GM21576 (cell line): ENCODE measurements around the gene GLDN.

ENCODE experiments used
- ATAC-seq: cut with Tn5 transposase; IDR thresholded peaks from one replicate; pipeline ENCODE4 v1.9.1; 2021; ENCODE audit warnings: mild to moderate bottlenecking, moderate library complexity; ENCODE audit not compliant: unreplicated experiment

The GLDN gene

DNA sequence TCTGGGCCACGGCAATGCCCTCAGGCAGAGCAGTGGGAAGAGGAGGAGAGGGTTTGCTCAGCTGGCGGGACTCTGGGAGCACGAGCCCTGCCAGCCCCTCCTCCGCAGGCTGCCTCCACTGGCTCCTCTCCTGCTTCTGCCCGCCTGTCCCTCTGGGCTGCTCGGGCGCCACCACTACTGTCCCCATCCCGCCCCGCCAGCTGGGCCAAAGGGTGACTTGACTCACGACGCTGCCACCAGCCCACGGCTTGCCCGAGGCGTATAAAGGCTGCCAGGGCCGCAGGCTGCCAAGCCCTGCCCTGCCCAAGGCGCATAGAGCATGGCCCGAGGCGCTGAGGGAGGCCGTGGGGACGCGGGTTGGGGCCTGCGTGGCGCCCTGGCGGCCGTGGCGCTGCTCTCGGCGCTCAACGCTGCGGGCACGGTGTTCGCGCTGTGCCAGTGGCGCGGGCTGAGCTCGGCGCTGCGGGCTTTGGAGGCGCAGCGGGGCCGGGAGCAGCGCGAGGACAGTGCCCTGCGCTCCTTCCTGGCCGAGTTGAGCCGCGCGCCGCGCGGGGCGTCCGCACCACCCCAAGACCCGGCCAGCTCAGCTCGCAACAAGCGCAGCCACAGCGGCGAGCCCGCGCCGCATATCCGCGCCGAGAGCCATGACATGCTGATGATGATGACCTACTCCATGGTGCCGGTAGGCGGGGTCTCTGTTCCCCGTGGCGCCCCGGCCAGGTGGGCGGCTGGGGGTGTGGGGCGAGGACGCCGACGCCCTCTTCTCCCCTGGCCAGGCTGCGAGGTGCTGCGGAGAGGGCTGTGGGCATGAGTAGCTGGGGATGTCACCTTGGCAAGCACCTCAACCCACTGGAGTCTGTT is at the start of gene GLDN:
Gene GLDN, plus strand, starts transcription at position 290 of the 861 bp plus-strand sequence. Its CDS starts 30 bp downstream, at position 320.
- ATAC-seq: no peak

DNA sequence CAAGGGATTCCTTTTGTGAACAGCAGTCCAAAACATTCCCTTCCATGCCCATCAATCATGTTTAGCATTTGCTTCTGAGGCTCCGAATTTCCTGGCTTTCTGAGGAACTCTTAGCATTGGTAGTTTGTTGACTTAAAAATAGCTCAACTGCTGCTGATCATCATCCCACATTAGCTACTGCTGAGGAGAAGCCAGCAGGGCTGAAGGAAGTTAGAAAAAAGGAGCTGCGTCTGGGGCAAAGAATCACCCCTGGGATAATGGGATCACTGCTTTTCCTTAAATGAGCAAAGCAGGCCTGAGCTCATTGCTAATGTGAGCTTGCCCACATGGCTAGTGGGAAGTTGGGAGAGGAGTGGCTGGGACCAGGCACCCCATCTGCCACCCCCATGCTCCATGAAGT is 42.8 kb upstream of the GLDN start:
- ATAC-seq: no peak

DNA sequence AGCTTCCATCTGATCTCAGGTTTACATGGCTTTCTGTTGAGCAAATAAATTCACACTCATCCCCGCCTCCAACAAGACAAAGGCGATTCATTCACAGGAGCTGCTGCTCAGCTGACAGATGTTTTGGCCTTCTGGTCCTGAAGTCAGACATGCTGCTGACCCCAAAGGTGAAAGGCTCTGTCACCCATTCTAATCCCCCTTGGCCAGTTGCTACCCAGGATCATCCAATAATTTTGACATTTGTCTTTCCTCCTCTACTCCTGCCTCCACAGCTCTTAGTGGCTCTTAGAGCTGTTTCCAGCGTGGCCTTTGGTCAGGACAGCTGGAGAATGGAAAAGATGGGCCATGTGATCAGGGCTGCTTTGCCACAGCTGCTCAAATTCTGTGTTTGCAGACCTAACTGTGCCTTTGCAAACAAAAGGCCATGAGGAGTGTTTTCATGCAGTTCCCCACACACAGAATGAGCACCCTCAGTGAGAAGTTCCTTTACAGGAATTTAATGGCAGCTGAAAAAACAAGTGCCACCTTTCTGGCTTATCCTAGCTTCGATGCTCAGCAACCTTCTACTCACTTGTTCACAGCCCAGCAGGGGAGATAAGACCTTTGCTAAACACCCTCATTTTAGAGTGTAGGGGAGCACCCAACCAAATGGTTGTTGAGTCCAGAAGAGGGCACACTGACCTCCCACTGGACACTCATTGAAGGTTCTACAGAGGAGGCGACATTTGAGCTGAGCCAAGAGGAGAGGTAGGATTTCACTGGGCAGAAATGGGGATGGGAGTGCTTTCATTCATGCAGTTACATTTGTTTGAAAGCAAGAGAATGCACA is 42.1 kb upstream of the GLDN start:
- no peak for ATAC-seq

DNA sequence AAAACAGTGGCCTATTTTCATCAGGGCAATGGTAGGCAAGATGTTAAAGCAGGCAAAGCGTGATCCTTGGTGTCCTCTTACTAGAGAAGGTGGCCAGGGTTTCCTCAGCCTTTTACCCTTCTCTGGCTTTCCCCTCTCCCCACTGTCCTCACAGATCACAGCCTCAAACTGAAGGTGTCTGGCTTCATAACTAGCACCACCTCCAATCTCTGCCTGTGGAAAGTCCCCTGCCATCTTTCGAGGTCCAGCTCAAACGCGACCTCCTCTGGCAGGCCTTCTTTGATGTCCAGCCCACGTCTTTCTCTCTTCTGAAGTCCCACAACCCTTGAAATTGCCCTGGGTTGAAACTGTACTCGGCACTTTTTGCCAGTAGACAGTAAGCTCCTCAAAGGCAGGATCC is 39.0 kb upstream of the GLDN start:
- no peak for ATAC-seq

DNA sequence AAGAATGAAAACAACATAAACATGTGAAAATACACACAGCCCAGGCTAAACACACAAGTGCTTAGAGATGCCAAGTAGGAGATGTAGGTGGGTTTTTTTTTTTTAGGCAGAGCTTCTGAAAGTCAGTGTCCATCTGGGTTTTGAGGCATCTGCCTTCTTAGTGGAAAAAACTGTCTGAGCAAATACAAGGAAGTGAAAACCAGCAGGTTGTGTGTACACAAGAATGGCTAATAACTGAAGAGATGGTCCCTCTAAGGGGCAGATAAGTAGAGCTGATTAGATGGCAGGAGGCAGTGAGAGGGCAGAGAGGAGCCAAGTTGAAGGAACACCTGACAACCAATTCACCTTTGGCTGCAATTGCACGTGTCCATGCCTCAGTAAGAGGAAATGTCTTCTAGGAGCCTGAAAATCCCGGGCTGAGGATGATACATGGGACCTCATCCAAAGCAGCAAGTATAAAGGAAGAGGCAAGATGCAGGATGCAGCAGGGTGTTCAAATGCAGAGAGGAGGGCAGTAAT is 37.9 kb upstream of the GLDN start:
- ATAC-seq: no peak

DNA sequence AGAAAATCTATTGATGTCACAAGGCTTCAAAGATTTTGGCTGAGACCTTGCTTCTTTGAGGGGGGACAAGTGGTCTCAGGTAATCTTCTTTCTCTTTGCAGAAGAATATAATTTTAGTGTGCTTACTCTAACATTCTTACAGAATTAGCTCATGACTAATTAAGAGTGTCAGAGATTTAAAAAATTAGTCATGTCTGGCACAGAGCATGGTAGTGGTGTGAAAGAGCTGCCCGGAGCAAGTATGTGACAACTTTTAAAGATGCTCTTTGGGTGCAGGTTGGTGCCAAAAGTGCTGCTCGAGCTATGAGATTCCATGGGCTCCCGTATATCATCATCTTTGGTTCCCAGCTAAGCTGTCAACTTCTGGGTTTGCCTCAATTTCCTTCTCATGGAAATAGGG is 34.1 kb upstream of the GLDN start:
- ATAC-seq: no peak

DNA sequence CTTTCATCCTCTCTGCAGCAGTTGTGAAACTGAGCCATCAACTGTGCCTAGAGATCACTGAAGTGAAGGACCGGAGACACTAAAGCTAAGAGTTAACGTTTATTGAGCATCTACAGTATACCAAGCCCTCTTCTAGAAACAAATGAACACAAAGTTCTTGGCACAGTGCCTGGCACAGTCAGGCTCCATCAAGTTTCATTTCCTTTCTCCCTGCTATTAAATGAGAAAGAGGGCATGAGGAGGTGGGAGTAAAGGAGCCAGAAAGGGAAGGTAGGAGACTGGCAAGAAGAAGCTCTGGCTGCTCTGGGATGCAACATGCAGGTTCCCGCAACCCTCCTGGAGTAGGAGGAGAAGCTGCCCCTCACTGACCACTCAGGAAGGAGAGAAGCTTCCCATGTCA is 33.6 kb upstream of the GLDN start:
- ATAC-seq: no peak

DNA sequence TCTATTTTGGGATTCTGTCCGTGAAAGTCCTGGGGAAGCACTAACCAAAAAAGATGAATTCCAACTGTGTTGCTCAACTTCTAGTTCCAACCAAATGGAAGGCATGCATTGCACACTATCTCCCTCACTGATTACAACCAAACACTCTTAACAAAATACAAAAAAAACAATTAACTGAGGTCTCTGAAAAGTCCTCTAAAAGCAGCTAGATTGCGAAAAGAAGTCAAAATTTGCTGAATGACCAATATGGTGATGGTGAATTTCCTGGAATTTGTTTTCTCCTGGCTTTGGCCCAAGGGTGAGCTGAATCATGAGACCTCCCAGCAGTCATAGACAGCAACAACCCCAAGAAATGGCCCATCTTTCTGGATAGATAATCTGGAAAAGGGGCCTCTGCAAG is 31.4 kb upstream of the GLDN start:
- ATAC-seq: no peak

DNA sequence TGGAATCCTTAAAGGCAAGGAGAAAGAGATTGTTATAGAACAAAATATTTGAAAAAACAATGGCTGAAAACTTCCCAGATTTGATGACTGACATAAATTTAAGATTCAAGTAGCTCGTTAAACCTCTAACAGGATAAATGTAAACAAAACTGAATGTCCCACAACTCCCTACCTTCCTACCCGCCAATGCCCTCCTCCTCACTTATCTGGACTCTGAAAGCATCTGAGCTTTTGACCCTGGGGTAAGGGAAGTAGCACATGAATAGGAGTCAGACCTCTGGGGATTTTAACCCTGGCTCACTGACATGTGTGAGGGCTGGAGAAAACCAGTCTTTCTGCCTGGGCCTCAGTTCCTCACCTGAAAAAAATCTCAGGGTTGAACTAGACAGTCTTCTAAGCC is 29.9 kb upstream of the GLDN start:
- ATAC-seq: no peak

DNA sequence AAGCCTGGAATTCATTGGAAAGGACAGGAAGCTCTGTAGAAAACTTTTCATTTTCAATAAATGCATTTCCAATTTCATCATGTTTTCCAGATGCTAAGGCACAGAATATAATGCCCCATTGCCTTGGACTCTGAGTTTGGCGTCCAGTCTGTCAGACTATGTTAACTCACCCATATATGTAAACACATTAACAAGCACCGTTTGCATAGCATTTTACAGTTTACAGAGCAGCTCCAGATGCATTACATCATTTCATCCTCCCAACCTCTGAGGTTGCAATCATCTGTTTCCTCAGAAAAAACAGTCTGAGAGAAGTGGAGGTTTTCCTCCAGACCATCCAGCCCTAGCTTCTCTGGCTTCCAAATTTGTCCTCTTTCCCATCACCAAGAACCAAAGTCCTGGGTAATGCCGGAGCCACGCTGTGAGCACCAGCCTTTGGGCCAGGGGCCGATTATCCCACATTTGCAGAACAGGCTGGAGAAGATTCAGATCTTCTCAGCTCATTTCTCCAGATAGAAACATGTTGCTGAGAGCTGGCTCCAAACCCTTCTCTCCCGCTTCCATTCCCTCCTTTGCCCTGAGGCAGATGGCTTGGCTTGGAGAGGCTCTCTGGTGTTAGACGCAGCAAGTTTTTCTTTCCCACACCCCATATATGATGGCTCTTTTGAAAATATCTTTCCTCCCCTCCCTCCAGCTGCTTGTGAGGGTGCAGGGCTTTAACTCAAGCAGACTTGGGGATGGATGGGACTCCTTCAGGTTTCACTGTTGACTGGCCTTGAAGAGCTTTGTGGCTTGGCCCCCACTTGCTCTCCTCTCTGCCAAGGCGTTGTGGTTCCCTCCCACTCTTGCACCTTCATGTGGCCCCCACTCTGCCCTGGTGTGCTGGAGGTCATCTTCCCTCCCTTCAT is 29.0 kb upstream of the GLDN start:
- no peak for ATAC-seq

DNA sequence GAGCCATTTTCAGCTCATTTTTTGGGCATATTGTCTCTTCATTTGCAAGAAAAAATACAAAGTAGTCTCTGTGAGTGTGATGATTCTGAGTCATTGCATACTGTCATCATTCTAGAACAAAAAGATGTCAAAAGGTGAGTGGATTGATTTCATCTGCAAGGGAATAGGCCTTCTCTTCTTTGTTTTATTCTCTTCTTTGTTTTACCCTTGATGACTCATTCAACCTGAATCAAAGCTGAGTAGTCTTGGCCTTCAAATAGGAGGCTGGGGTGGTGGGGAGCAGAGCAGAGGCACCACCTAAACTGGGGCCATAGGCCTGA is 28.4 kb upstream of the GLDN start:
- ATAC-seq: no peak

DNA sequence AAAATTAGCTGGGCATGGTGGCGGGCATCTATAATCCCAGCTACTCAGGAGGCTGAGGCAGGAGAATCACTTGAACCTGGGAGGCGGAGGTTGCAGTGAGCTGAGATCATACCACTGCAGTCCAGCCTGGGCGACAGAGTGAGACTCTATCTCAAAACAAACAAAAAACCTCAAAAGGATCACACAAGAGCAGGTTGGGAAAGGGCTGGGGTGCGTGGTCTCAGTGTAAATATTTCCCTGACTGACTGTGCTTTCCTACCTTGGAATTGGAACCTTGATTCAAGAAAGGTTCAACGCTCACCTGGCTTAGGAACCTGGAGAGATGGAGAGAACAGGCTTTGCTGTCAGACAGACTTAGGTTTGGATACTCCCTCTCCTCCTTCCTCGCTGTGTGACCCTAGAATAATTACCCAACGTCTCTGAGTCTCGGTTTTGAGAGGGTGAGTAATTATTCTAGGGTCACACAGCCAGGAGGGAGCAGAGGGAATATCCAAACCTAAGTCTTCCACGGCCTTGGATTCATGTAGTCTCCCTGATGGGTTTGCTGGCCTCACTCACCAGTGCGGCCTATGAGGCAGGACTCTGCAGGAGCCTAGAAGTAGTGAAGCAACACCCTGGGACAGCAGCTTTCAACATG is 27.7 kb upstream of the GLDN start:
- ATAC-seq: no peak

DNA sequence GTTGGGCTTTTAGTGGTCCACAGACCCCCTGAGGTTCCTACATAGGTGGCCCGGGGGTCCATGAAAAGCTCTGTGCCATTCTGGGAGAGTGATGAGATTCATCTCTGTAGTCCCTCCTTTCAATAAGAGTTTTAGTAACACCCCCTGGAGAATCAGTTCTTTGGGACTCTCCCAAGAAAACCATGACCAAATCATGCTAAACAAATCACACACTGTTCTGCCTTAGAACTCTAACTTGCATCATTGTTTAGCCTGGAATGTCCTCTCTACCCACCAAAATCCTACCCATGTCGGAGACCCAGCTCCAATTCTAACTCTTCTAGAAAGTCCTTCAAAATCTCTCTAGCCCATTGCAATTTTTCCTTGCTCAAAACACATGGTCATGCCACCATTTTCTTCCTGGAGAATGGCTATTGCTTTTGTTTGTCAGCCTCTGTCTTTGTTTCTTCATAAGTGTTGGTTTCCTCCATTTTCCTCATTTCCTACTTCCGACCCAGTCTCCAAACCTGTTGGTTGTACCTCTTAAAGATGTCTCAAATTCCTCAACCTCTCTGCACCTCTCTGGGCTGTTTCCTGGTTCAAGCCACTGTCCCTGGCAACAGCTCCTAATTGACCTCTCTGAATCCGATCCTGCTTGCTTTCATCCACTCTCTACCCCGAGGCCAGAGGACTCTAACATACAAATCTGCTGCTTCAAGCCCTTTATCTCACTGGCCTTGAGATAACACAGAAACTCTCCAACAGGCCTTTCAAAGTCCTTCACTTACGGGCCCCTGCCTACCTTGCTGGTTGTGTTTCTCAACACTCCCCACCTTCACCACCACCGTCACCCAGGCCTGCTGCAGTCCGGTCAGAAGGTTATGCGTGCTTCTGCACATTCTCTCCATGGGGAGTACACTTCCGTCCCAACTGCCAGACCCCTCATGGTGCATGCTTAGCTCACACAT is 26.8 kb upstream of the GLDN start:
- ATAC-seq: no peak

DNA sequence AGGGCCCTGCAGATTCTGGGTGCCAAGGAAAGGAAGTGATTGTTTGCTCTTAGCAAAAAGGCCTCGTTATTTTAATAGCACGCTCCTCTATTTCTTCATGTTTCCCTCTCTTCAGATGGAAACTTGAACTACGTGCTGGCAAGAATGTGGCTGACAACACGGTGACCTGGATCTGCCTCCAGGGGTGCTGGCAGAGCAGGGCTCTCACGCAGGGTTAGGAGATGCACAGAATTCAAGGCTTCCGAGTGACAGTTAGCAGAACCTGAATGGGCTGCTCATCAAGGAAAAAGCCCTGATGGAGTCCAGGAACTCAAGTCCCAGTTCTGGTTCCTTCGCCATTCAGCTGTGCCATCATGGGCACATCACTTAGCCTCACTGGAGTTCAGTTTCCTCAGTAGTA is 25.7 kb upstream of the GLDN start:
- ATAC-seq: no peak

DNA sequence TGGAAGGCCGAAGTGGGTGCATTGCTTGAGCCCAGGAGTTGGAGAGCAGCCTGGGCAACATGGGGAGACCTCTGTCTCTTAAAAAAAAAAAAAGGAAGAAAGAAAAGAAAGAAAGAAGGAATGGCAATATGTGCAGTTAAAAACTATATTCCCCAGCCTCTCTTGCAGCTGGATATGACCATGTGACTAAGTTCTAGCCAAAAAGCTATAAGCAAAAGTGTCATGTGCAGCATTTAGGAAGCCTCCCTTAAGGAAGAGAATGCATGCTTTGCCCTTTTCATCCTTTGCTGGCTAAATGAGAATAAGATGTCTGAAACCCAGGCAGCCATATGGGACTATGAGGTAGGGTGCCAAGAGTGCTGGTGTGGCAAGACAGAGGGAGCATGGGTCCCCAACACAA is 24.8 kb upstream of the GLDN start:
- ATAC-seq: no peak

DNA sequence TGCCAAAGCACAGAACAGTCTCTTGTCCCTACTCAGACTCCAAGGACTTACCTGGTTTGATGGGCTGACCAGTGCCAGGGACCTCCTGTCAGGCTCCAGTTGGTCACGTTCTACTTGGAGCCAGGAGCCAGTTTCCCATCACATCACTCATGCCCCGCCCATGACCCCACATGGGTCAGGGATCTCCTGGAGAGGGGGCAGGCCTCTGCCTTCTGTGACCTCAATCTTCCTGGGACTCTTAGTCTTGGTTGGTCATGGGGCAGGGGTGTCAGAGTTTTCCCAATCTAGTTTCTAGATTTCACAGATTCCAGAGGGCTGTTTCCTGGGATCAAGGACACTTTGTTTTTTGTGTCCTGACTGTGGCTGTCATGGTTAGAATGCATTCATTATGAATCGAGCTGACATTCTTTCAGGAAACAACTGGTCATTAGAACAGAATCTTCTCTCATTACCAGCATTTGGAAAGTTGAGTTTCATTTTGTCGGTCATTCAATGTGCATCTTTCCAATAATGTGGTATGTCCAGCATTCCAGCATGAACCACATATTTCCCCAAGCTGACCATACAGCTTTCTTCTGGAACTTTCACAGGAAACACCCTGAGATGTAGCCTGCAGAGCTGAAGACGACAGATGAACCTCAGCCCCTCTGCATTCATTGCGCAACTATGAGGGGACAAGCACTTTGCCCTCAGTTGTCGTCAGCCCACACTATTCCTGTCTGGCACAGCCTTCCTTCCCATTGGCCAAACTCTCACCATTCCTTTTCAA is 22.9 kb upstream of the GLDN start:
- no peak for ATAC-seq

DNA sequence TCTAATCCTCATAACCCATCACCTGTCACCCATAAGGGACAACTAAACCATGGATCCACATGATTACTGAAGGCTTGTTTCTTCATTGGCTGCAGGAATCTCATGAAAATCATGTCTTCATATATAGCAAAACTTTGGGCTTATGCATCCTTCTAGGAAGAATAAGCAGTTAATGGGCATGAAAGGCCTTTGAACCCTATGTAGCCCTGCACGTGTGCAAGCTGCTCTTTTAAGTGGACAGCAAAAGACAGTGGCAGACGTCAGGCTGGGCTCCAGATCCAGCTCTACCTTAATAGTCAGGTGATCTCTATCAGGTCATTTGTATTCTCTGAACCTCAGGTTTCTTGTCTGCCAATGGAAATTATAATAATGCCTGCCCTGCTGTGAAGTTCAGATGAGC is 21.9 kb upstream of the GLDN start:
- ATAC-seq: no peak

DNA sequence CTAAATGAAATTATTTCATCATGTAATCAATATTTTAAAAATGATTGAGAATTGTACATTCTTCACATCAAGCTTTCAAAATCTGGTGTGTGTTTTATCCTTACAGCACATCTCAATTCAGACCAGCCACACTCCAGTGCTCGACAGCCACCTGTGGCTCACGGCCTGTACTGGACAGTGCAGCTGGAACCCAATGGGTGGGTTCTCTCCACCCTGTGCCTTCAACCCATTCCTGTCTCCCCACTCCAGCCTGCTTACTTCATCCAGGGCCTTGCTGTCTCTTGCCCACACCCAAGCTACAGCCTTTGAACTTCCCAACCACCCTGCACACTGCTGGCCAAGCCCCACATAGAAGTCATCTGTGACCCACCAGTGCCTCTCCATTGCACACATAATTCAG is 20.6 kb upstream of the GLDN start:
- no peak for ATAC-seq

DNA sequence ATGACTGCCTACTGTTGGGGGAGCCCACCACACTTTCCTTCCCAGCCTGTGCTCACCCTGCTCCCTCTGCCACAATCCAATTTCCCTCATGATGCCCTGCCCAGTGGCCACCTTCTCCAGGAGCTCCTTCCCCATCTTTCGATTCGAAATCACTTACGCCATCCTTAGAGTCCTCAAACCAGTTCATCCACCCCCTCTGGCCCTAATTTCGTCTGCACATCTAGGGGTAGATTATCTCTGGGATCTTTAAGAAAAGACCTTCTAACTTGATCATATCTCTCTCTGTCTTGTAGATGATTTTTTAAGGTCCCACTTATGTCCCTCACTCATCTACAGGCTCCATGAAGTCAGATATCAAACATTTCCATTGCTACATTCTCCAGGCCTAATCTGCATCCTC is 20.1 kb upstream of the GLDN start:
- ATAC-seq: no peak
